ENCODE results near the gene POLR2H.

Gene POLR2H

DNA sequence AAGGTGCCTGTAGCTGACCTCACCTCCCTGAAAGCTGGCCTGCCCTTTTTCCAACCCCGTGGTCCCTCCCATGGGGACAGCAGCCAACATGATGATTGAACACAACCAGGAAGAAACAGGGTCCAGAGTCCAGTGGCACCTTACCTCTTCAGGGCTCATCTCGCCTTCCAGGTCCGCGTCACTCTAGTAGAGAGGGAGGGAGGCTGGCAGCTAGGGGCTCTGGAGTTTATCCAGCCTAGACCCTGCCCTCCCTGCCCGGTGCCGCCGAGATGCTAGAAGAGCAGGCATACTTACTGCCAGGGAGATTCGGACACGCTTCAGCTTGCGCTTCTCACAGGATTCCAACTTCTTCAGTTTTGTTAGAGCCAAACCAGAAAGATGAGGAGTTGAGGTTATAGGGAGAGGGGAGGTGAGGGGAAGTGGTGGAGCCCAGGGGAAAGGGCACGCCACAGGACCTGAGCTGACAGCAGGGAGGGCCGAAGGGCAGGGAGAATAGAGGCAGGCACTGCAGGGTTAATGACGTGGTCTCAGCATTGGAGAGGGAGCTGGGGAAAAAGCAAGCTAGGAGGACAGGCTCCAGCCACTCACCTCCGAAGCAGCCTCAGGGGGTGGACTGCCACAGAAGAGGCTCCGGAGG, 9.2 kb upstream of the POLR2H start:
- no peak for DNase-seq

DNA sequence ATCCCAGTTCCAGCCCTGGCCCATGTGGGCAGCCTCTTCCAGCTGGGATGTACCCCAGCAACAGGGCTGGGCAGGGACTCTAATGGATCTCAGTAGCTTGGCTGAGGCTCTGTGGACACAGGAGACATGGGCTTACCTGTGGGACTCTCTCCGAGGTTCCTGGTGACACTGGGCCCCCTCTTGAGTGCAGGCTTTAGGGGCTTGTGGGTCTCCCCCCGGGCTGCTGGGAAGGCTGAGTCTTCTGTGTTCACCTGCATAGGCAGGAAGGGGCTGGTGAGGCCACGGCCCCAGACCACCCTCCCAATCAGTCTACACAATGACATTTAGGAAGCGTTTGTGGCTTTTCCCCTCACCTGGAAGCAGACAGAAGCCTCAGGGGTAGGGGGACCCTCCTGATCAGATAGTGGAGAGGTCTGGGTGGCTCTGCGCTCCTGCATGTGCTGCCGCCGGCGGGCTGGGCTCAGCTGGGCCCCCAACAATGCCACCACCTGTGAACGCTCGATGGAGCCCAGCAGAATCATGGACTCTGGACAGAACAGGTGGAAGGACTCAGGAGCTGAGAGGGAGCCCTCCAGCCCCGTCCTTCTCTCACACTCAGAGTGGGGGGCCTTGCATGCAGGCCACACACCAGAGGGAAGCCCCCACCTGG, 8.5 kb upstream of the POLR2H start:
- DNase-seq = no peak

GRCh38 chr3:184353546-184353941, 8.0 kb upstream of the POLR2H start:
- no peak for DNase-seq

DNA sequence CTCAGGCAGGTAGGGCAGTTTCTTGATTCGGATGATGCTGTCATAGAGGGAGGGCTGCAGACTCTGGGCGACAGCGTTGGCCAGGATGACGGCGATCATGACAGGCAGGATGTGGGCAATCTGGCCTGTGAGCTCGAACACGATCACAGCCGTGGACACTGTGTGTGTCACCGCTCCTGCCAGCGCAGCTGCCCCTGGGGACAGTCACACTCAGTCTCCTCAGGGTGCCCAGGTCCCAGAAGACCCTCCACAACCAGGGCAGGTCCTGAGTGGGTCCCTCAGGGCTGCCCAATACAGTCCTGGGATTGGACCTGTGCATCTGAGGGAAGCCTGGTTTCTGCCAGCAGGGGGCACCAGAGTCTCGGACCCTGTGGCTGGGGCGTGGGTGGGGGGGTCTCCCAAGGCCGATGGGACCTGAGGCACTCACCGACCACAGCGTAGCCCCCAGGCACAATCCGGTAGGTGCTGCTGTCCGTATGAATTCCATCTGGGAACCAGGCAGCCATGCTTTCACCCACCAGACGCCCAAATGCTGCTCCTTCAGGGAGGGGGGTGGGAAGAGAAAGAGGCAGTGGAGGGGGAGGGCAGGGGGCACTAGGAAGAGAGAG, 7.3 kb upstream of the POLR2H start:
- DNase-seq = peak; percentile 71

DNA sequence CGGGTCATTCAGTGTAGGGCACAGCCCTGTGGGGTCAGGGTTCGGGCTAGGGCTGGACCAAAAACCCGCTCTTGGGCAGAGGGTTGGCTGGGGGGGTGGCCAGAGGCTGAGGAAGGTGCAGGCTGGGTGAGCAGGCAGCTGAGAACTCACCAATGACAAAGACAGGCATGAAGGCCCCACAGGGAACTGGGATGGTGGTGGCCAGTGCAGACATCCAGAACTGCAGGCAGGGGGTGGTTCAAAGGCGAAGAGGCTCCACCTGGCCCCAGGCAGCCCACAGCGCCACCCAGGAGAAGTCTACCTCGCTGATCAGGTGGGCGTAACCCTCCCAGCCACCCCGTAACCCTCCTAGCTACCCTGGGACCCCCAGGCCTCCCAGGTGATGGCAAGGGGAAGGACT, 6.8 kb upstream of the POLR2H start:
- no peak for DNase-seq

DNA sequence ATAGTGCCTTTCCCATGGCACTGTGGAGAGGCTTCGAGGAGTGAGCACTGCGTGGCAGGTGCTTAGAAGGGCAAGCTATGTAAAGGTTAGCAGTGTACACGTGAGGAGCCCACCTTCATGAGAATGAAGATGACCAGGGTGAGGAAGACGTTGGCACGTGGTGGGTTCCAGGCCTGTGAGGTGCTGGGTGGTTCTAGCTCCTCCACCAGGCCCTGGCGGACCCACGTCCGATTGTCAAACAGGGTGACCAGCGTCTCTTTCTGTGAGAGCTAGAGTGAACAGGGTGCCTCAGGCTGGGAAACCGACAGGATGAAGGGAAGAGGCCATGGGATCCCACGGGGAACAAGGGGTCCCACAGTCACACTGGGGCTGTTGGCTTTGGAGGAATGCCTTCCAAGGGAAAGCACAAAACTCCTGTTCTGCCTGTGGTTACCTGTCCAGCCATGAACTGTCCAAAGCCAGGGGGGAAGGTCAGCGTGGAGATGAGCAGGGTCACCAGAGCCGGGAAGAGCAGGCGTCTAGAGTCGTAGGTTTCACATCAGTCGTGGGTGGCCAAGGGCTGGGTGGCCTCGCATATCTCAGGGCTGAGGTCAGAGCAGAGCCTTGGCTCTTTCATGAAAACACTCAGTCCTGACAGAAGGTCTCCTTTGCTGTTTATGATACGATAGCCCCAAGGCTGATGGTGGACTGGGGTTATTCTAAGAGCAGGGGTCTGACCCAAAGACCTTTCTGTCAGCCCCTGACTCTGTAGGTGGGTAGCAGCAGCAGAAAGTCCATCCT, 6.1 kb upstream of the POLR2H start:
- DNase-seq = no peak

- DNase-seq = no peak
Measured at GRCh38 chr3:184357248-184358123, 4.0 kb upstream of the POLR2H start.

DNA sequence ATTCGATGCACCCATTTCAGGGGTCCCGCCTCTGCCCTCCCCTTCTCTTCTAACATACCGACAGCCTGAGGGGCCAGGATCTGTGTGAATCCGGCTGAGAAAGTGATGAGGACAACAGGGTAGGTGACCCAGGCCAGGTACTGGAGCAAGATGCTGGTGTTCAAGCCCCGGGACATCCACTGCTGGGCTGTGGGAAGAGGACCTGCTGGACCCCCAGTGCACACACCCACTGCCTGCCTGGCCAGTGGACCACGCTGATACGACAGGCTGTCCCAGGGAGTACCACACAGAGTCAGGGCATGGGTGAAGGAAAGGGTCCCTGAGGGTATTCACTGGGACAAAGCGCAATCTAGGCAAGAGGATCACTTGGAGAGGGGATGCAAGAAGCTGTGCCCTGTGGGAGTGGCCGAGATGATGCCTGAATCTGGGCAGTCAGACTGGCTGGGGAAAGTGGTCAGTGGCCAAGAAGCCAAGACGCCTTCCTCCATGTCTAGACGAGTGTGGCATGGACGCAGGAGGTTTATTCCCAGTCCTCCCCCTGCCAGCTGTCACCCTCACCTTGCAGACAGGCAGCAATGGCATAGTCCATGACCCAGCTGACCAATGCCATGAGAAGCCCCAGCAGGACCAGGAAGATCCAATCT, 3.3 kb upstream of the POLR2H start:
- DNase-seq = no peak

DNA sequence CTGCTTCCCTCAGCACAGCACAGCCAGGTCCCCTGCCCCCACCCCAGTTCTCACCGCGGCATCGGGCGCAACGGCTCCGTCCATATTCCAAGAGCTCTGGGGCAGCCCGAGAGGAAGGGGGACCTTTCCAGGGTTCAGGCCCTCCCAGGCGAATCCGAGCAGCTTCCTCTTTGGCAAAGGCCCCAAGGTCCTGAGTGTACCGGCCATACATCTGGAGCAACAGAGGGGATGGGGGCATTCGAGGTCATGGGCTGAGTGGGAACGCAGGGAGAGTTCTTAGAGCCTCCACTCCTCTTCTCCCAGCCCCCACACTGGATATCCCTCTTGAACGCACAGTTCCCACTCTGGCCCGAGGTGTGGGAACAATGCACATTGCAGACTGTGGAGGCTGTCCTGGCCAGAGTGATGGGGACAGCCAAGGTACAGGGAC, 2.6 kb upstream of the POLR2H start:
- no peak for DNase-seq

DNA sequence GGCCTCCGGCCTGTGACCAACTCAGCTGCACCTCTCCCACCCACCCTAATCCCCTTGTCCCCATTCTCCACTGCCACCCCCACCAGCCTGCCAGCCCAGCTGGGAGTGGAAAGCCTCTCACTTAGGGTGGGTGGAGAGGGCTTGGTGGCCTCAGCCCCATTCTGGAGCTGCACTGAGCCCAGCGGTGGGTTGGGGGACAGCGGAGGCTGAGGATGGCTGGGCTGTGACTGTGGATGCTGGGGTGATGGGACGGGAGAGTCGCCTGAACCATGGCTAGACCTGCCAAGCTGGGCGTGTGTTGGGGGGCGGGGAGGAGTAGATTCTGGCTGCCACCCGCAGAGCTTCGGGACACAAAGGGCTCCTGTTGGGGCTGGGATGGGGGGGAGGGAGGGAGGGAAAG, 1.9 kb upstream of the POLR2H start:
- no peak for DNase-seq

GRCh38 chr3:184360070-184360928, 1.2 kb upstream of the POLR2H start:
- no peak for DNase-seq

DNA sequence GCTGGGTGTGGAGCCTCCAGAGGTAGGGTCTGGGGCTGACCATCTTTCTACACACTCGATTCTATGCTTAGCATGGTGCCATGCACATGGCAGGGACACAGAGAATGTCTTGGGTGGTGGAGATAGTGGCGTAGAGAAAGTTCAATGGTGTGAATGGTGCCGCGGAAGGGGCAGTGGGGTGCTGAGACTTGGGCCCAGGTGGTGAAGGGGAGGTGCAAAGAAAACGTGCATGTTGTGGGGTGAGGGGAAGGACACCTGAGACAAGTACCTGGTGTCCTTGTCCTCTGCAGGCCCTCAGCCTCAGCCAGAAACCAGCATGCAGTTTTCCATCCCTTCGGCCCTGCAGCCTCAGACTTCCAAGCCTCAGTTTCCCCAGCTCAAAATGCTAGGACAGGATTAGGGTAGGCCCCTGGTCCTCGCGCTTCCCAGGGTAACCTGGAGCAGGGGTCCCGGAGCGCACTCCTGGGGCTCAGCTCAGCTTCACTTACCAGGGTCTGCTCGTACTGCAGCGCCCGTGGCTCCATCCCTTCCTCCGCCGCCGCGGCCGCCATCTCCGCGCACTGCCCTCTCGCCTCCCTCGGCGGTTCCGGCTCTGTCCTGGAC, 480 bp upstream of the POLR2H start:
- DNase-seq = no peak

- peak; percentile 34 for DNase-seq
Measured at GRCh38 chr3:184361932-184362667, 590 bp downstream of the POLR2H start.

- peak; percentile 96 for DNase-seq
Measured at GRCh38 chr3:184362668-184363546, 1.4 kb downstream of the POLR2H start.

DNA sequence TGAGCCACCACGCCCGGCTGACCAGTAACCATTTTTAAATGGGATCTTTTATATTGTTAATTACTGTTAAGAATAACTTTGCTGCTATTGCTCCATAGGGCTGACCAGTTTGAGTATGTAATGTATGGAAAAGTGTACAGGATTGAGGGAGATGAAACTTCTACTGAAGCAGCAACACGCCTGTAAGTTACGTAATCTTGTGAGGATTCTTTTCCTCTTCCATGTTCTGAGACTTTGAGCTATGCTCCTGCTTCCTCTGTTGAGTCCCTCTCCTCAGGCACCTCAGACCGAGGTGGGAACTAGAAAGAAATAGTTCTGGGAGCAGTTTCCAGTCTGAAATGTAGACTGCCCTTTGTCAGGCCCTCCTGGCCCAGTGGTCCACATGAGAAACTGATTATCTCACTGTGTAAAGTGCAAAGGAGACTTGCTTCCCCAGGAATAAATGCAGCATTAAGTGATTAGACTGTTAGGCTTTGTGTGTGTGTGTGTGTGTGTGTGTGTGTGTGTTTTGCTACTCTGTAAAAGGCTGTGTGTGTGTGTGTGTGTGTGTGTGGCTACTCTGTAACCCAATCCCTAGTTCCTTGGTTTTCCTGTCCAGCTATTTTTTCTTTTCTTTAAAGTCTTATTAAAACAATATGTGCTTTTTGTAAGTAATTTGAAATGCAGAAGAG, 5.2 kb downstream of the POLR2H start:
- DNase-seq = no peak

DNA sequence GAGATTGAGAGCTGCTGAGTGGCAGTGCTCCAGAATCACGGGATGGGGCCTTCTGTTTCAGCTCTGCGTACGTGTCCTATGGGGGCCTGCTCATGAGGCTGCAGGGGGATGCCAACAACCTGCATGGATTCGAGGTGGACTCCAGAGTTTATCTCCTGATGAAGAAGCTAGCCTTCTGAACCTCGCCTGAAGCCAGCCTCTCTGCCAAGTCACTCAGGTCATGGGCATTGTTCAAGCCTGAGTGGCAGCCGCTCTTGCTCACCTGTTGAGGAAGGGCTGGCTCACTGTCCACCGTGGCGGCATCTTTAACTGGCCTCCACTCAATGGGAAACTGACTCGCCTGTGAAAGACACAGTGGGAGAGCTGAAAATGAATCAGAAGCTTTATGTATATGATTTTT, 6.6 kb downstream of the POLR2H start:
- DNase-seq = no peak

- no peak for DNase-seq
Measured at GRCh38 chr3:184368586-184369183, 7.2 kb downstream of the POLR2H start.

DNA sequence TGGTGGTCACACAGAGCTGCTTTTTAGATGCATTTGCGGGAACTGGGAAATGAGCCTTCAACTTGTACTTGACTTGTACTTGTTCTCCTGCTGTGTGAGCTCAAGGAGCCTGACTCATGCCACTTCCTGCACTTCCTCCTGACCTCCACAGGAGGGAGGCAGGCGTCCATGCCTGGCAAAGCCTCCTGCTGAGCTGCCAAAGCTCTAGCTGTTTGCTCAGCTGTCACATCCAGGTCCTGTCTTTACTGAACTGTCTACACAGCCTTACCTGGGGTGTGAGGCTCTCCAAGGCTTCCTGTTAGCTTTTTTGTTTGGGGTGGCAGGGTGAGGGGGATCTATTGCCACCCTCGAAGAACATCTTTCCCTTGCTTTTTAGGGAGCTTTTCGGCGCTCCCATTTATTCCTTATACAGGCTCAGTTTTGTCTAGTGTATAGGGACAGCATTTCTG, 10.1 kb downstream of the POLR2H start:
- DNase-seq = peak; percentile 64

Data from CD4-positive, alpha-beta T cell treated with Interleukin-12 subunit alpha and Interleukin-12 subunit beta, for 1 hour (primary cell).